Measurements from ENCODE around the gene KCNJ12. TPM values are rescaled to one million over a fixed set of nuclear protein-coding genes. Genes with fewer than 3 reads are reported as not detected.

The KCNJ12 gene
- total RNA-seq, 1 experiment from 2014 or later = not detected

- TF ChIP-seq CTCF (IDR thresholded peaks at IDR 0.05; ENCODE audit: unreplicated experiment) = no peak
- POLR2A ChIA-PET = no interaction called here
- BruUV-seq (replicated peaks) = no TSS peak
- Mint-ChIP-seq H3K9me3 (ENCODE audit: unreplicated experiment) (peaks cover 7% of the 10 kb centered on the region), H3K4me3 (ENCODE audit: unreplicated experiment) (no peak overlapping the region), H3K27me3 (ENCODE audit: insufficient read depth, unreplicated experiment) (no peaks in the 10 kb centered on the region), H3K27ac (ENCODE audit: low read depth, unreplicated experiment) (no peak overlapping the region), H3K4me1 (ENCODE audit: insufficient read depth, unreplicated experiment) (peaks cover 5% of the 10 kb centered on the region), H3K36me3 (ENCODE audit: insufficient read depth, unreplicated experiment) (peaks cover 6% of the 10 kb centered on the region)
- CTCF ChIA-PET = no interaction called here
- DNase-seq (ENCODE audit: unreplicated experiment) = no peak
- intact Hi-C loops (cut with micrococcal nuclease) = no loop called here
These were observed 14.9 kb upstream of the KCNJ12 start for GRCh38 chr17:21361020-21361809.

DNA sequence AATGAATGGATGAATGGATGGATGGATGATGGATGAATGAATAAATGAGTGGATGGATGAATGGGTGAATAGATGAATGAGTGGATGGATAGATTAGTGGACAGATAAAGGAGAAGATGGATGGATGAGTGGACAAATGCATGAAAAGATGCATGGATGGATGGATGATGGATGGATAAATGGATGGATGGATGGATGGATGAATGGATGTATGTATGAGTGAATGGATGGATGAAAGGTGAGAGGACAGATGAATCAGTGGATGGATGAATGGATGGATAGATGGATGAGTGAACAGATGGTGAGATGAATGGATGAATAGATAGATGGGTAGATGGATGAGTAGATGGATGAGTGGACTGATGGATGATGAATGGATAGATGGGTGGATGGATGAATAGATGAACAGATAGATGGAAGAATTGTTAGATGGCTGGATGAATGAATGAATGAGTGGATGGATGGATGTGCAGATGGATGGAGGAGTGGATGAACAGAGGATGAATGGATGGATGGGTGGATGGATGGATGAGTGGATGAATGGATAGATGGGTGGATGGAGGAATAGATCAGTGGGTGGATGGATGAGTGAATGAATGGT, 13.7 kb upstream of the KCNJ12 start:
- no peak for TF ChIP-seq CTCF (IDR thresholded peaks at IDR 0.05; ENCODE audit: unreplicated experiment)
- H3K4me1 Mint-ChIP-seq (ENCODE audit: insufficient read depth, unreplicated experiment) = peaks cover 5% of the 10 kb centered on the region
- no peak overlapping the region for H3K4me3 Mint-ChIP-seq (ENCODE audit: unreplicated experiment)
- CTCF ChIA-PET = no interaction called here
- intact Hi-C loops (cut with micrococcal nuclease) = no loop called here
- H3K27ac Mint-ChIP-seq (ENCODE audit: low read depth, unreplicated experiment) = no peak overlapping the region
- H3K36me3 Mint-ChIP-seq (ENCODE audit: insufficient read depth, unreplicated experiment) = peaks cover 6% of the 10 kb centered on the region
- no peaks in the 10 kb centered on the region for H3K9me3 Mint-ChIP-seq (ENCODE audit: unreplicated experiment)
- BruUV-seq (replicated peaks) = no TSS peak
- POLR2A ChIA-PET = no interaction called here
- H3K27me3 Mint-ChIP-seq (ENCODE audit: insufficient read depth, unreplicated experiment) = no peaks in the 10 kb centered on the region
- DNase-seq (ENCODE audit: unreplicated experiment) = no peak

DNA sequence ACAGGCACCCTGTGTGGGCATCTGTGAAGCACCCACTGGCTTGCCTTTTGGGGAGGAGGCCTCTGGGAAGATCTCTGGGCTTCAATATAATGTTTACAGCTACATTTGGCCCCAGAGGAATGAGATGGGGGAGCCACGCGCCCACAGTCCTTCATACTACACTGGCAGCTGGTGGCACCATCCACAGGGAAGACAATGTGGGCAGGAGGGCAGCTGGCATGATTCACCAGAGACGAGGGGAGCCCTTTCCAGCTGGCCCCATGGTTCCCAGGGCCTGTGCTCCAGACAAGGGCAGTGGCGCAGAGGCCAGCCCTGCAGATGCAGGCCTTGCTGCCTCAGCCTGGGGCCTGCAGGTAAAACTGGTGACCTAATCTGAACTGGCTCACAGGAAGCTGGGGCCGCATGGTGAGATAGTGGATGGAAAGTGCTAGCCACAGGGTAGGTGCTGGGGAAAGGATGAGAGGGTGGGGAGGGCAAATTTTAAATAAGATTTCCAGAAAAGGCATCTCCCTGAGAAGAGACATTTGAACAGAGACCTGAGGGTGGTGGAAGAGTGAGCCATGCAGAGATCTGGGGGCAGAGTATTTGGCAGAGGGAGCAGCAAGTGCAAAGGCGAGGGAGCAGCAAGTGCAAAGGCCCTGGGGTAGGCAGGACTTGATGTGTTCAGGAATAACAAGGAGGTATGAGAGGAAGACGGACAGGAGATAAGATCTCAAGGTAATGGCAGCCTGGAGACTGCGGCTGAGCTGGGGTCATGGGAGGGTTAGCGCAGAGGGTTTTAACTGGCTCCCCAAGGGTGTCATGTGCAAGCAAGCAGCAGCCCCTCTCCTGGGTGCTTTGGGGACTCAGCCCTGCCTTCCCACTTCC, 12.1 kb upstream of the KCNJ12 start:
- H3K27ac Mint-ChIP-seq (ENCODE audit: low read depth, unreplicated experiment) = no peak overlapping the region
- intact Hi-C loops (cut with micrococcal nuclease) = no loop called here
- BruUV-seq (replicated peaks) = no TSS peak
- H3K4me1 Mint-ChIP-seq (ENCODE audit: insufficient read depth, unreplicated experiment) = peaks cover 9% of the 10 kb centered on the region
- peaks cover 6% of the 10 kb centered on the region for H3K36me3 Mint-ChIP-seq (ENCODE audit: insufficient read depth, unreplicated experiment)
- ChIA-PET POLR2A (no interaction called here), CTCF (interaction anchor here (1.4 kb wide), 1 partner anchor 148 kb away, joined by 3 read pairs; no protein-coding TSS in a partner anchor)
- no peak overlapping the region for H3K4me3 Mint-ChIP-seq (ENCODE audit: unreplicated experiment)
- no peak for DNase-seq (ENCODE audit: unreplicated experiment)
- no peaks in the 10 kb centered on the region for H3K9me3 Mint-ChIP-seq (ENCODE audit: unreplicated experiment)
- TF ChIP-seq CTCF (IDR thresholded peaks at IDR 0.05; ENCODE audit: unreplicated experiment) = no peak
- no peaks in the 10 kb centered on the region for H3K27me3 Mint-ChIP-seq (ENCODE audit: insufficient read depth, unreplicated experiment)

DNA sequence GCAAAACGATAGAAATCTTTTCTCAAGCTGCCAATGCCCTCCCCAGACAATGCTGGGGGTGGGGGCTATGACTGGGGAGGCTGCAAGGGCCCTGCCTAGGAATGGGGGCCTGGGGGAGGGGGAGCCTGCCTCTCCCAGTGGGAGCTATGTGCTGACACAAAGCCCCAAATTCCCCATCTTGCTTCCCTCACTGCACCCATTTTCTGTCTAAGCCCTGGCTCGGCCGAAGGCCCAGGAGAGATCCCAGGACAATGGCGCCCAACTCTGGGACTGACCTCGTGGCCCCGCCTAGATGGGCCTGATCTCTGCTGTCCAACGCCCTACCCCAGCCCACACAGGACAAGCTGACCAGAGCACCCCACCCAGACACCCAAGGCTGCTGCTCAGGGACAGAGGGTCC, 11.1 kb upstream of the KCNJ12 start:
- no peak for DNase-seq (ENCODE audit: unreplicated experiment)
- CTCF ChIA-PET = interaction anchor here (1.0 kb wide), 1 partner anchor 10 kb away, joined by 3 read pairs; no protein-coding TSS in a partner anchor
- H3K4me1 Mint-ChIP-seq (ENCODE audit: insufficient read depth, unreplicated experiment) = peaks cover 6% of the 10 kb centered on the region

More for the DNA sequence above, 11.1 kb upstream of the KCNJ12 start:
- Mint-ChIP-seq H3K4me3 (ENCODE audit: unreplicated experiment) (no peak overlapping the region), H3K27ac (ENCODE audit: low read depth, unreplicated experiment) (no peak overlapping the region), H3K36me3 (ENCODE audit: insufficient read depth, unreplicated experiment) (peaks cover 6% of the 10 kb centered on the region), H3K27me3 (ENCODE audit: insufficient read depth, unreplicated experiment) (no peaks in the 10 kb centered on the region), H3K9me3 (ENCODE audit: unreplicated experiment) (no peaks in the 10 kb centered on the region)
- intact Hi-C loops (cut with micrococcal nuclease) = no loop called here
- POLR2A ChIA-PET = interaction anchor here (0.6 kb wide), 1 partner anchor 17 kb away, joined by 3 read pairs; no protein-coding TSS in a partner anchor
- no peak for TF ChIP-seq CTCF (IDR thresholded peaks at IDR 0.05; ENCODE audit: unreplicated experiment)
- BruUV-seq (replicated peaks) = no TSS peak

Measured in MCF 10A (cell line).